GM12875 (cell line): ENCODE results near the gene DHX40.
"Not testable (repeated sequence)": the region's sequence is repeated elsewhere in the genome, so short reads cannot be mapped to it uniquely, and the experiment has no call there.

Experiments used
- H3K4me3 ChIP-seq: one replicate; pipeline ENCODE4 v1.5.1; 2011; ENCODE audit warnings: low read depth, low read length, control low read depth
- TF ChIP-seq, protein P1 (sequence below): IDR thresholded peaks from 2 replicates; pipeline ENCODE4 v1.5.1; 2011; ENCODE audit warnings: low read depth, mild to moderate bottlenecking, control low read depth, inconsistent platforms, low read length, moderate library complexity, borderline replicate concordance; ENCODE audit not compliant: insufficient read depth

The DHX40 gene

DNA sequence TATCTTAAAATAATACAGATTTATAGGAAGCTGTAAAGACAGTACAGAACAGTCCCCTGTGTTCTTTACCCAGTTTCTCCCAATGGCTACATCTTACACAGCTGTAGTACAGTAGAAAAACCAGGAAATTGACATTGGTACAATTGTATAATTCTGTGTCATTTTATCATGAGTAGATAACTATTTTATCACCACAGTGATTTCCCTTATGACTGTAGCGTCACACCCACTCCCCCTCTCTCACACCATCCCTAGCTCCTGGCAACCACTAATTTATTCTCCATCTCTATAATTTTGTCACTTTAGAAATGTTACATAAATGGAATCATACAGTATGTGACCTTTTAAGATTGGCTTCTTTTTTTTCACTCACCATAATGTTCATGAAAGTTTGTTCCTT is 85.2 kb downstream of the DHX40 start:
- TF ChIP-seq, protein P1, sequence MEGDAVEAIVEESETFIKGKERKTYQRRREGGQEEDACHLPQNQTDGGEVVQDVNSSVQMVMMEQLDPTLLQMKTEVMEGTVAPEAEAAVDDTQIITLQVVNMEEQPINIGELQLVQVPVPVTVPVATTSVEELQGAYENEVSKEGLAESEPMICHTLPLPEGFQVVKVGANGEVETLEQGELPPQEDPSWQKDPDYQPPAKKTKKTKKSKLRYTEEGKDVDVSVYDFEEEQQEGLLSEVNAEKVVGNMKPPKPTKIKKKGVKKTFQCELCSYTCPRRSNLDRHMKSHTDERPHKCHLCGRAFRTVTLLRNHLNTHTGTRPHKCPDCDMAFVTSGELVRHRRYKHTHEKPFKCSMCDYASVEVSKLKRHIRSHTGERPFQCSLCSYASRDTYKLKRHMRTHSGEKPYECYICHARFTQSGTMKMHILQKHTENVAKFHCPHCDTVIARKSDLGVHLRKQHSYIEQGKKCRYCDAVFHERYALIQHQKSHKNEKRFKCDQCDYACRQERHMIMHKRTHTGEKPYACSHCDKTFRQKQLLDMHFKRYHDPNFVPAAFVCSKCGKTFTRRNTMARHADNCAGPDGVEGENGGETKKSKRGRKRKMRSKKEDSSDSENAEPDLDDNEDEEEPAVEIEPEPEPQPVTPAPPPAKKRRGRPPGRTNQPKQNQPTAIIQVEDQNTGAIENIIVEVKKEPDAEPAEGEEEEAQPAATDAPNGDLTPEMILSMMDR: no peak
- no peak overlapping the region for H3K4me3 ChIP-seq

DNA sequence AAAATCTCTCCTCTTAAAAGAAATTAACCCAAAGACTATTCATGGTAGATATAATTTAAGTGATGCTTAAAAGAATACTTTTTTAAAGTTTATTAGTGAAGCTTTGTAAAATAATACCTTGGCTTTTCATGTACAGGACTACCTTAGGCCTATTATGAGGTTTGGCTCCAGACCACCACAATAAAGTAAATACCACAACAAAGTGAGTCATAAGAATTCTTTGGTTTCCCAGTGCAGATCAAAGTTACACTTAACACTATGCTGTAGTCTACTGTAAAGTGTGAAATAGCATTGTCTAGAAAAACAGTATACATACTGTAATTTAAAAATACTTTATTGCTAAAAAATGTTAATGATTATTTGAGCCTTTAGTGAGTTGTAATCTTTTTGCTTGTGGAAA is 85.9 kb downstream of the DHX40 start:
- TF ChIP-seq, protein P1: no peak
- no peak overlapping the region for H3K4me3 ChIP-seq

DNA sequence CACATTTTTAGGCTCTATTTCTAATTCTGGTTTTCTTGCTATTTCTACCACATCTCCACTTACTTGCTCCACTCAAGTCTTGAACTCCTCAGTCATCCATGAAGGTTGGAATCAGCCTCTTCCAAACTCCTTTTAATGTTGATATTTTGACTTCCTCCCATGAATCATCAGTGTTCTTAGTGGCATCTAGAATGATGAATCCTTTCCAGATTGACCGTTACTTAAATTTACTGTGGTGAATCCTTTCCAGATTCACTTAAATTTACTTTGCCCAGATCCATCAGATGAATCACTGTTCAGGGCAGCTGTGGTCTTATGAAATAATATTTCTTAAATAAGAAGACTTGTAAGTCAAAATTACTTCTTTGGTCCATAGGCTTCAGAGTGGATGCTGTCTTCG is 86.7 kb downstream of the DHX40 start:
- H3K4me3 ChIP-seq: no peak overlapping the region
- TF ChIP-seq, protein P1: no peak

DNA sequence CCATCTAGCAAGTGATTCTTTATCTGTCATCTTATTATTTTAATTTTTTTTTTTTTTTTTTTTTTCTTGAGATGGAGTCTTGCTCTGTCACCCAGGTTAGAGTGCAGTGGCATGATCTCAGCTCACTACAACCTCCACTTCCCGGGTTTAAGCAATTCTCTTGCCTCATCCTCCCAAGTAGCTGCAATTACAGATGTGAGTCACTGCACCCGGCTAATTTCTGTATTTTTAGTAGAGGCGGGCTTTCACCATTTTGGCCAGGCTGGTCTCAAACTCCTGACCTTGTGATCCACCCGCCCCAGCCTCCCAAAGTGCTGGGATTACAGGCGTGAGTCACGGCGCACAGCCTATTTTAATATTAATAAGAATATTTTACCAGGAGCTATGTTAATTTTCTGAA is 91.2 kb downstream of the DHX40 start:
- not testable (repeated sequence) for H3K4me3 ChIP-seq
